Keratinocyte (primary cell): ENCODE data around the gene PRKCE. TPM values are rescaled to one million over a fixed set of nuclear protein-coding genes. Genes with fewer than 3 reads are reported as not detected.

Experiments
- DNase-seq: peaks from one replicate; pipeline ENCODE4 v3.0.0-alpha.2; 2011; ENCODE audit warnings: low read depth, missing footprints, low spot score
- FAIRE-seq: peaks from 2 replicates; lab custom pipeline; 2011; peaks lifted over from hg19 to GRCh38; lab: Jason Lieb, UNC
- H2AFZ ChIP-seq: 2 replicates; pipeline ENCODE4 v1.6.0; 2012; ENCODE audit warnings: low read length, control low read depth, inconsistent platforms; ENCODE audit not compliant: control insufficient read depth
- H3K27ac ChIP-seq: 2 replicates; pipeline ENCODE4 v1.5.1; 2011; ENCODE audit warnings: low read length; ENCODE audit not compliant: control insufficient read depth, insufficient read depth
- H3K27me3 ChIP-seq: 3 replicates; pipeline ENCODE4 v1.6.0; 2011; ENCODE audit warnings: low read length; ENCODE audit not compliant: control insufficient read depth, insufficient read depth; ENCODE audit errors: extremely low read depth
- H3K36me3 ChIP-seq, 2 experiments: 2 replicates in 1 of 2; 3 replicates in 1 of 2; pipeline ENCODE4 v1.5.1; 2011; ENCODE audit warnings: low read length in 2 of 2, mild to moderate bottlenecking in 1 of 2; ENCODE audit not compliant: control insufficient read depth in 2 of 2, insufficient read depth in 2 of 2; ENCODE audit errors: extremely low read depth in 1 of 2
- H3K4me1 ChIP-seq: 3 replicates; pipeline ENCODE4 v1.5.1; 2011; ENCODE audit warnings: low read length; ENCODE audit not compliant: control insufficient read depth, insufficient read depth; ENCODE audit errors: extremely low read depth
- H3K4me2 ChIP-seq: 3 replicates; pipeline ENCODE4 v1.6.0; 2011; ENCODE audit warnings: low read depth, low read length; ENCODE audit not compliant: control insufficient read depth, insufficient read depth; ENCODE audit errors: extremely low read depth
- H3K4me3 ChIP-seq, 3 experiments: fragments of 200-600 bp in 1 of 3; sonication (generic) in 1 of 3; 2 replicates in 2 of 3; 3 replicates in 1 of 3; pipeline ENCODE4 v1.5.1; 2011 to 2016; ENCODE audit warnings: low read length in 3 of 3, mild to moderate bottlenecking in 3 of 3, control low read depth in 2 of 3, inconsistent platforms in 1 of 3, low read depth in 1 of 3, mixed read lengths in 1 of 3, mixed run types in 1 of 3, moderate library complexity in 1 of 3; ENCODE audit not compliant: control insufficient read depth in 2 of 3, insufficient read depth in 2 of 3; ENCODE audit errors: extremely low read depth in 1 of 3
- H3K79me2 ChIP-seq: 2 replicates; pipeline ENCODE4 v1.6.0; 2012; ENCODE audit warnings: low read length; ENCODE audit not compliant: control insufficient read depth, insufficient read depth
- H3K9ac ChIP-seq: 3 replicates; pipeline ENCODE4 v1.6.0; 2011; ENCODE audit warnings: low read length; ENCODE audit not compliant: control insufficient read depth, insufficient read depth; ENCODE audit errors: extremely low read depth
- H3K9me1 ChIP-seq: 3 replicates; pipeline ENCODE4 v1.6.0; 2011; ENCODE audit warnings: low read length; ENCODE audit not compliant: control insufficient read depth, insufficient read depth; ENCODE audit errors: extremely low read depth
- H3K9me3 ChIP-seq: 2 replicates; pipeline ENCODE4 v1.5.1; 2012; ENCODE audit warnings: low read depth, low read length; ENCODE audit not compliant: control insufficient read depth
- H4K20me1 ChIP-seq: 3 replicates; pipeline ENCODE4 v1.6.0; 2011; ENCODE audit warnings: low read length; ENCODE audit not compliant: control insufficient read depth, insufficient read depth; ENCODE audit errors: extremely low read depth
- CTCF ChIP-seq, 3 experiments: IDR thresholded peaks in 1 of 3; conservative IDR thresholded peaks in 1 of 3; optimal IDR thresholded peaks in 1 of 3; 2 replicates in 2 of 3; 3 replicates in 1 of 3; pipeline versions ENCODE3 to v1.5.1; 2011; ENCODE audit warnings: low read length in 3 of 3, mild to moderate bottlenecking in 3 of 3, moderate library complexity in 2 of 3, control low read depth in 1 of 3, inconsistent platforms in 1 of 3; ENCODE audit not compliant: insufficient read depth in 2 of 3; ENCODE audit errors: extremely low read depth in 1 of 3
- EZH2 ChIP-seq: IDR thresholded peaks from one replicate; pipeline ENCODE4 v1.6.1; 2012; ENCODE audit warnings: inconsistent platforms, mild to moderate bottlenecking, low read length, moderate library complexity
- dilution Hi-C: fragments of 300-500 bp; cut with MboI; formaldehyde crosslinking; loops from one replicate; pipeline ENCODE4 v1.7.0; 2020; ENCODE audit warnings: low sequenced_read_pairs; ENCODE audit not compliant: extremely low pct_ligation_motif_present
- polyA plus RNA-seq, 5 experiments: library from polyadenylated mRNA; depleted of rRNA in 3 of 5; stranded (reverse) in 3 of 5; stranded (forward) in 1 of 5; unstranded in 1 of 5; fragments of >200 nt; gene quantifications; 1 replicate in 1 of 5; 2 replicates in 3 of 5; 3 replicates in 1 of 5; pipeline versions ENCODE4 v1.2.1 to v1.2.3, GENCODE V29; 2011 to 2012; ENCODE audit warnings: missing spikeins in 2 of 5, low read depth in 1 of 5, low replicate concordance in 1 of 5

The PRKCE gene
- polyA plus RNA-seq, 1 donor (not counting 4 experiments of a cell fraction or from before 2014, with no cell fraction given) = 2.0 TPM

- FAIRE-seq (no peak), DNase-seq (no peak)
- no peak overlapping the region for H2AFZ ChIP-seq
- no peak overlapping the region for H3K4me2 ChIP-seq
- no peaks in the 10 kb centered on the region for H3K36me3 ChIP-seq
- H3K27me3 ChIP-seq = no peaks in the 10 kb centered on the region
- no peaks in the 10 kb centered on the region for H3K79me2 ChIP-seq
- TF ChIP-seq EZH2 (no peak), CTCF (optimal IDR thresholded peaks at IDR 0.05 in 1 of 3, IDR thresholded peaks at IDR 0.05 in 1 of 3, conservative IDR thresholded peaks at IDR 0.05 in 1 of 3; ENCODE audit: extremely low read depth in 1 of 3, insufficient read depth in 2 of 3, low read length in 3 of 3) (no peak)
- H3K4me3 ChIP-seq = no peak overlapping the region
- no peaks in the 10 kb centered on the region for H3K9me1 ChIP-seq
- peaks cover 12% of the 10 kb centered on the region for H3K4me1 ChIP-seq
- dilution Hi-C loops = no loop called here
- no peaks in the 10 kb centered on the region for H4K20me1 ChIP-seq
- no peak overlapping the region for H3K9ac ChIP-seq
- H3K27ac ChIP-seq = no peak overlapping the region
- H3K9me3 ChIP-seq = no peaks in the 10 kb centered on the region
These were observed 528.7 kb downstream of the PRKCE start for GRCh38 chr2:46180189-46180588.

GRCh38 chr2:46181306-46181705 lies 529.8 kb downstream of the PRKCE start:
- Histone ChIP-seq H3K4me2 (no peak overlapping the region), H3K4me3 (no peak overlapping the region), H3K4me1 (peaks cover 12% of the 10 kb centered on the region), H3K9ac (no peak overlapping the region), H2AFZ (no peak overlapping the region), H3K27ac (no peak overlapping the region), H3K9me3 (no peaks in the 10 kb centered on the region), H3K27me3 (no peaks in the 10 kb centered on the region), H3K79me2 (no peaks in the 10 kb centered on the region), H3K9me1 (no peaks in the 10 kb centered on the region), H4K20me1 (no peaks in the 10 kb centered on the region), H3K36me3 (no peaks in the 10 kb centered on the region)
- dilution Hi-C loops = no loop called here
- no peak for FAIRE-seq
- no peak for DNase-seq
- TF ChIP-seq CTCF (optimal IDR thresholded peaks at IDR 0.05 in 1 of 3, IDR thresholded peaks at IDR 0.05 in 1 of 3, conservative IDR thresholded peaks at IDR 0.05 in 1 of 3; ENCODE audit: extremely low read depth in 1 of 3, insufficient read depth in 2 of 3, low read length in 3 of 3) (no peak), EZH2 (no peak)
